ENCODE measurements around the gene TEX35.

TEX35 gene

GRCh38 chr1:178512566-178513277 is at the start of gene TEX35:
Gene TEX35, plus strand, starts transcription at chr1:178513109. Its CDS starts 80 bp downstream, at chr1:178513189.
- no peak for DNase-seq (ENCODE audit: low read depth in 1 of 2, low spot score in 1 of 2)

GRCh38 chr1:178464141-178464540 is 48.8 kb upstream of the TEX35 start:
- DNase-seq (ENCODE audit: low read depth in 1 of 2, low spot score in 1 of 2), result no peak

GRCh38 chr1:178464566-178464965 is 48.3 kb upstream of the TEX35 start:
- no peak for DNase-seq (ENCODE audit: low read depth in 1 of 2, low spot score in 1 of 2)

GRCh38 chr1:178465011-178465410 is 47.9 kb upstream of the TEX35 start:
- no peak for DNase-seq (ENCODE audit: low read depth in 1 of 2, low spot score in 1 of 2)

- DNase-seq (ENCODE audit: low read depth in 1 of 2, low spot score in 1 of 2), result no peak
Observed at GRCh38 chr1:178467837-178468236, 45.1 kb upstream of the TEX35 start.

GRCh38 chr1:178470411-178470960 is 42.4 kb upstream of the TEX35 start:
- DNase-seq (ENCODE audit: low read depth in 1 of 2, low spot score in 1 of 2), result no peak

- no peak for DNase-seq (ENCODE audit: low read depth in 1 of 2, low spot score in 1 of 2)
Observed at GRCh38 chr1:178472531-178472930, 40.4 kb upstream of the TEX35 start.

GRCh38 chr1:178477373-178477772 is 35.5 kb upstream of the TEX35 start:
- no peak for DNase-seq (ENCODE audit: low read depth in 1 of 2, low spot score in 1 of 2)

GRCh38 chr1:178477841-178478240 is 35.1 kb upstream of the TEX35 start:
- DNase-seq (ENCODE audit: low read depth in 1 of 2, low spot score in 1 of 2), result no peak

- no peak for DNase-seq (ENCODE audit: low read depth in 1 of 2, low spot score in 1 of 2)
Observed at GRCh38 chr1:178483251-178483957, 29.5 kb upstream of the TEX35 start.

GRCh38 chr1:178484698-178485225 is 28.1 kb upstream of the TEX35 start:
- DNase-seq (ENCODE audit: low read depth in 1 of 2, low spot score in 1 of 2), result no peak

- no peak for DNase-seq (ENCODE audit: low read depth in 1 of 2, low spot score in 1 of 2)
Observed at GRCh38 chr1:178485541-178485981, 27.3 kb upstream of the TEX35 start.

GRCh38 chr1:178486100-178487069 is 26.5 kb upstream of the TEX35 start:
- DNase-seq (ENCODE audit: low read depth in 1 of 2, low spot score in 1 of 2), result no peak

- DNase-seq (ENCODE audit: low read depth in 1 of 2, low spot score in 1 of 2), result no peak
Observed at GRCh38 chr1:178487070-178487615, 25.8 kb upstream of the TEX35 start.

- DNase-seq (ENCODE audit: low read depth in 1 of 2, low spot score in 1 of 2), result no peak
Observed at GRCh38 chr1:178488393-178488792, 24.5 kb upstream of the TEX35 start.

- no peak for DNase-seq (ENCODE audit: low read depth in 1 of 2, low spot score in 1 of 2)
Observed at GRCh38 chr1:178489399-178489798, 23.5 kb upstream of the TEX35 start.

GRCh38 chr1:178490136-178490535 is 22.8 kb upstream of the TEX35 start:
- no peak for DNase-seq (ENCODE audit: low read depth in 1 of 2, low spot score in 1 of 2)

GRCh38 chr1:178490967-178491366 is 21.9 kb upstream of the TEX35 start:
- DNase-seq (ENCODE audit: low read depth in 1 of 2, low spot score in 1 of 2), result no peak

GRCh38 chr1:178491721-178492120 is 21.2 kb upstream of the TEX35 start:
- no peak for DNase-seq (ENCODE audit: low read depth in 1 of 2, low spot score in 1 of 2)

- no peak for DNase-seq (ENCODE audit: low read depth in 1 of 2, low spot score in 1 of 2)
Observed at GRCh38 chr1:178492341-178492740, 20.6 kb upstream of the TEX35 start.

GRCh38 chr1:178493301-178493741 is 19.6 kb upstream of the TEX35 start:
- DNase-seq (ENCODE audit: low read depth in 1 of 2, low spot score in 1 of 2), result no peak
